Adrenal gland (tissue), 12 donors: Measurements from ENCODE around the gene TLN1. TPM values are rescaled to one million over a fixed set of nuclear protein-coding genes. Genes with fewer than 3 reads are reported as not detected.

Source experiments
- DNase-seq, 7 donors: peaks; one replicate each; pipeline ENCODE4 v3.0.0-alpha.2; 2019 to 2020
- H3K27ac ChIP-seq, 5 donors: fragments of 200-600 bp; sonication (generic) in 4 of 5; 1 replicate in 3 of 5; 2 replicates in 2 of 5; pipeline versions ENCODE4 v1.5.1 to v1.8.0; 2016 to 2020; ENCODE audit warnings: mild to moderate bottlenecking in 1 of 5
- H3K27me3 ChIP-seq: fragments of 200-600 bp; 2 replicates; pipeline ENCODE4 v1.8.0; 2021
- H3K36me3 ChIP-seq, 2 donors: fragments of 200-600 bp; replicated peaks in 1 of 2; 1 replicate in 1 of 2; 2 replicates in 1 of 2; pipeline versions ENCODE4 v1.5.1 to v1.8.0; 2018 to 2022
- H3K4me1 ChIP-seq, 2 donors: fragments of 200-600 bp; replicated peaks in 1 of 2; 1 replicate in 1 of 2; 2 replicates in 1 of 2; pipeline versions ENCODE4 v1.5.1 to v1.8.0; 2018 to 2021
- H3K4me3 ChIP-seq, 4 donors: fragments of 200-600 bp; sonication (generic) in 3 of 4; one replicate each; pipeline ENCODE4 v1.5.1; 2016 to 2018
- H3K9me3 ChIP-seq, 3 donors: fragments of 200-600 bp; sonication (generic) in 1 of 3; replicated peaks in 1 of 3; 1 replicate in 2 of 3; 2 replicates in 1 of 3; pipeline versions ENCODE4 v1.5.1 to v1.8.0; 2016 to 2021
- CTCF ChIP-seq, 6 experiments: fragments of 450-650 bp in 4 of 6; fragments of 200-600 bp in 2 of 6; sonication (generic) in 1 of 6; IDR thresholded peaks; 1 replicate in 5 of 6; 2 replicates in 1 of 6; pipeline versions ENCODE4 v1.5.1 to v1.8.0; 2016 to 2021; ENCODE audit warnings: antibody characterized with exemption in 6 of 6, mild to moderate bottlenecking in 2 of 6, moderate library complexity in 1 of 6
- POLR2A ChIP-seq, 2 donors: fragments of 450-650 bp; IDR thresholded peaks; one replicate each; pipeline ENCODE4 v1.6.1; 2017; ENCODE audit warnings: antibody characterized with exemption in 2 of 2, mild to moderate bottlenecking in 2 of 2, moderate library complexity in 1 of 2
- WGBS, 4 donors: extraction: QIAGEN DNeasy Blood & Tissue Kit in 2 of 4; methylation state at CpG; one replicate each; pipeline versions ENCODE4 v1.1.5 to v1.1.7; 2013 to 2017; 5-methylcytosine and 5-hydroxymethylcytosine counted together
- intact Hi-C, 2 donors: fragments of 100-400 bp; cut with DNase I; formaldehyde crosslinking; loops; one replicate each; pipeline versions ENCODE4 v1.14.1 to v1.15.0; 2022 to 2023
- polyA plus RNA-seq, 3 donors: library from polyadenylated mRNA; stranded (reverse); fragments of 200-250 nt in 2 of 3; fragments of 350-450 nt in 1 of 3; fragmentation: Illumina TruSeq in 1 of 3; extraction: RNeasy Lipid Tissue Mini Kit (QIAGEN cat#74804) in 1 of 3; gene quantifications; one replicate each; pipeline ENCODE4 v1.2.3, GENCODE V29; 2013 to 2014
- total RNA-seq, 9 donors: library from RNA; depleted of rRNA in 4 of 9; stranded (reverse); fragments of >200 nt in 4 of 9; fragments of 120-200 nt in 1 of 9; fragmentation: NEBNext Ultra II Directional in 1 of 9; extraction: Animal tissue kit (Norgen Biotek cat#: 25700) in 1 of 9; gene quantifications; one replicate each; pipeline versions ENCODE4 v1.1.0 to v1.2.4, GENCODE V29; 2013 to 2023
- donor health status: healthy with polysubstance abuse.
- donor health status: Bipolar disorder and iron deficiency.
- donor health status: DM: yes; HTN: yes; CAD: no.
- donor health status: DM: no; HTN: no; CAD: no.
- donor health status: DM: no; HTN: no; CAD: no.
- donor health status: DM: yes; HTN: yes; CAD: no.

TLN1 gene
- total and polyA plus RNA-seq, 12 donors: 157 to 565 (median 296) TPM

- H3K4me1 ChIP-seq: peaks cover 12 to 28% of the 10 kb centered on the region in 2 donors
- intact Hi-C loops: no loop called here
- no peaks in the 10 kb centered on the region for H3K27me3 ChIP-seq
- H3K36me3 ChIP-seq: no peaks in the 10 kb centered on the region
- DNase-seq: no peak
- H3K4me3 ChIP-seq: no peak overlapping the region
- no peaks in the 10 kb centered on the region for H3K9me3 ChIP-seq
- no peak overlapping the region for H3K27ac ChIP-seq
- TF ChIP-seq POLR2A (IDR thresholded peaks at IDR 0.05) (no peak), CTCF (IDR thresholded peaks at IDR 0.05) (no peak)
- 93 to 99% (median 96%) methylated on average over 4 of the region's 4 CpGs for WGBS, 4 donors
Measured at GRCh38 chr9:35759795-35760194, 27.8 kb upstream of the TLN1 start.

DNA sequence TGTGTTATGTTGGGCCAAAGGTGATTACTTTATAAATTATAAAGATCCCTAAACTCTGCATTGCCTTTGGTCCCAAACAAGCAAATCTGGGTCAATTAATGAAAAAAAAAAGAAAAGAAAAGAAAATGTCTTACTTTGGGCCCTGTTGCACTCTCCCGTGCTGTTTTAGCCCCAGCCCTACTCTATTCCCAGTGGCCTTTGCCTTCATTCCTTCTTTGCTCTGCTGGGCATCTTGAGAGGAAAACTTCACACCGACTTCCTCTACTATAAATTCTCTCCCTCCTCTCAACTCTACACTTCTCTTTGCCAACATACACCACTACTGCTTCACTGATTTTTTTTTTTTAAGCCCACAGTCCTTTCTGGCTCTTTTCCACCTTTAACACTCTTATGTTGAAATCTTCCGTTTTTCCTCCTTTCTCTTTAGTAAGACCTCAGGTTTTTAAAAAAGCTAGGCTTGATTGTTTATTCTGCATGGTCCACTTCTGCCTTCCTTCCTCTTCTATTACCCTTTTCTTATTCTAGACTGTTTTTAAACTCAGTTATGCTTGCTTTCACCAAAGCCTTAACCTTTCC lies 26.6 kb upstream of the TLN1 start:
- intact Hi-C loops: no loop called here

GRCh38 chr9:35757892-35758275 lies 25.9 kb upstream of the TLN1 start:
- no peak for TF ChIP-seq POLR2A (IDR thresholded peaks at IDR 0.05)
- Histone ChIP-seq H3K4me1 (peaks cover 12 to 28% of the 10 kb centered on the region in 2 donors), H3K9me3 (no peaks in the 10 kb centered on the region), H3K36me3 (peaks cover 0 to 16% of the 10 kb centered on the region in 2 donors), H3K27ac (peak overlapping the region in 3 of 5 donors; percentile 17 to 86 (median 74)), H3K4me3 (peak overlapping the region in 1 of 4 donors; percentile 67), H3K27me3 (no peaks in the 10 kb centered on the region)
- intact Hi-C loops: no loop called here
- DNase-seq: no peak

More for the DNA sequence above, 26.6 kb upstream of the TLN1 start:
- Histone ChIP-seq H3K27me3 (no peaks in the 10 kb centered on the region), H3K36me3 (peaks cover 0 to 9% of the 10 kb centered on the region in 2 donors), H3K4me3 (no peak overlapping the region), H3K27ac (peak overlapping the region in 2 of 5 donors; percentile 43 to 86), H3K4me1 (peaks cover 12 to 28% of the 10 kb centered on the region in 2 donors), H3K9me3 (no peaks in the 10 kb centered on the region)
- TF ChIP-seq POLR2A (IDR thresholded peaks at IDR 0.05) (no peak), CTCF (IDR thresholded peaks at IDR 0.05) (no peak)
- 41 to 48% (median 43%) methylated on average over 3 of the region's 3 CpGs for WGBS, 4 donors
- no peak for DNase-seq

DNA sequence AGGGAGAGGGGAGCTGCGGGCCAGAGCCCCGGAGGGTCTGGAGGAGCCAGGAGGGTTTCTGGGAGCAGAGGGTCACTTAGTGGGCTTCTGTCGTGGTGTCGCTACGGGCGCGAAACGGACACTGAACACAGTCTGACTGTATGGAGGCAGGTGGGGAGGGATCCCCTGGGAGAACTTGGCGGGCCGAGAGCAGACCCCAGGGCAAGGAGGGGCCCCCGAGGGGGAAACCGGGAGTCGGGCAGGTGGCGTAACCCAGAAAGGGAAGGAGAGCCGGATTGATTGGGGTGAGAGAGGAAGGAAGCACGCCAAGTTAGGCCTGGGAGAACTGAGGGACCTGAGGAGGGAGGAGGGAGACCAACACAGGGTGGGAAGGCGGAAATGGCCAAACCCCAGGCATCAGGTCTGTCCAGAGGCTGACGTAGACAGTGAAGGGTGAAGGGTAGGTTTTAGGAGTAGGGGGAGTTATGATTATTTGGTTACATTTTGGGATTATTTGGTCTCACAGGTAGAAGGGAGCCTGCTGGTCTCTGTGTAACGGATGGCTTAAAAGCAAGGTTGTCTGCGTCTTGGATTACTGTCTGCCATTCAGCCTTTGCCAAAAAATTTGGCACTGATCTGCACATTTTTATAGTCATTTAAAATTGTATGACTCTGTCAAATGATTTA lies 25.4 kb upstream of the TLN1 start:
- 1 to 3% (median 2%) methylated on average over 15 to 20 of the region's 20 CpGs for WGBS, 4 donors
- intact Hi-C loops: no loop called here
- H3K4me3 ChIP-seq: peak overlapping the region in 3 of 4 donors; percentile 12 to 67 (median 58)
- H3K4me1 ChIP-seq: peaks cover 12 to 28% of the 10 kb centered on the region in 2 donors
- no peaks in the 10 kb centered on the region for H3K9me3 ChIP-seq
- peak; percentile 45 to 79 (median 50) for DNase-seq
- no peak for TF ChIP-seq CTCF (IDR thresholded peaks at IDR 0.05)
- TF ChIP-seq POLR2A (IDR thresholded peaks at IDR 0.05): no peak
- no peaks in the 10 kb centered on the region for H3K27me3 ChIP-seq
- peaks cover 0 to 21% of the 10 kb centered on the region in 2 donors for H3K36me3 ChIP-seq
- H3K27ac ChIP-seq: peak overlapping the region in 4 of 5 donors; percentile 74 to 91 (median 84)
